Erythroblast (primary cell): ENCODE results near the gene NCKAP5.

Experiments used
- GATA1 ChIP-seq: IDR thresholded peaks from 2 replicates; pipeline ENCODE4 v1.6.1; 2011; ENCODE audit warnings: low read depth, mild to moderate bottlenecking, control low read depth, low read length, moderate library complexity
- POLR2A ChIP-seq: IDR thresholded peaks from 2 replicates; pipeline ENCODE4 v1.6.1; 2011; ENCODE audit warnings: mild to moderate bottlenecking, low read length

- TF ChIP-seq POLR2A: no peak
- TF ChIP-seq GATA1: no peak
Measured at GRCh38 chr2:133521146-133521745, 47.0 kb downstream of the NCKAP5 start.
